ENCODE data around the gene AHNAK2.
"Not testable (repeated sequence)": the region's sequence is repeated elsewhere in the genome, so short reads cannot be mapped to it uniquely, and the experiment has no call there.

AHNAK2 gene

GRCh38 chr14:104924421-104925213 is 53.6 kb downstream of the AHNAK2 start, which contains the start of gene PLD4:
Gene PLD4 (plus strand): TSS chr14:104924879. CDS start chr14:104927141, 2,262 bp downstream.
- DNase-seq = no peak

- no peak for DNase-seq
Observed at GRCh38 chr14:104923640-104924420, 54.3 kb downstream of the AHNAK2 start.

DNA sequence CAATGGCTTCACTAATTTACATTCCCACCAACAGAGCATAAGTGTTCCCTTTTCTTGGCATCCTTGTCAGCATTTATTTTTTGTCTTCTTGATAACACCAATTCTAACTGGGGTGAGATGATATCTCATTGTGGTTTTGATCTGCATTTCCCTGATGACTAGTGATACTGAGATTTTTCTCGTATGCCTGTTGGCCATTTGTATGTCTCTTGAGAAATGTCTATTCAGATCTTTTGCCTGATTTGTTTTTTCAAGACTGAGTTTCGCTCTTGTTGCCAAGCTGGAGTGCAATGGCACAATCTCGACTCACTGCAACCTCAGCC is 58.2 kb downstream of the AHNAK2 start:
- DNase-seq = no peak

DNA sequence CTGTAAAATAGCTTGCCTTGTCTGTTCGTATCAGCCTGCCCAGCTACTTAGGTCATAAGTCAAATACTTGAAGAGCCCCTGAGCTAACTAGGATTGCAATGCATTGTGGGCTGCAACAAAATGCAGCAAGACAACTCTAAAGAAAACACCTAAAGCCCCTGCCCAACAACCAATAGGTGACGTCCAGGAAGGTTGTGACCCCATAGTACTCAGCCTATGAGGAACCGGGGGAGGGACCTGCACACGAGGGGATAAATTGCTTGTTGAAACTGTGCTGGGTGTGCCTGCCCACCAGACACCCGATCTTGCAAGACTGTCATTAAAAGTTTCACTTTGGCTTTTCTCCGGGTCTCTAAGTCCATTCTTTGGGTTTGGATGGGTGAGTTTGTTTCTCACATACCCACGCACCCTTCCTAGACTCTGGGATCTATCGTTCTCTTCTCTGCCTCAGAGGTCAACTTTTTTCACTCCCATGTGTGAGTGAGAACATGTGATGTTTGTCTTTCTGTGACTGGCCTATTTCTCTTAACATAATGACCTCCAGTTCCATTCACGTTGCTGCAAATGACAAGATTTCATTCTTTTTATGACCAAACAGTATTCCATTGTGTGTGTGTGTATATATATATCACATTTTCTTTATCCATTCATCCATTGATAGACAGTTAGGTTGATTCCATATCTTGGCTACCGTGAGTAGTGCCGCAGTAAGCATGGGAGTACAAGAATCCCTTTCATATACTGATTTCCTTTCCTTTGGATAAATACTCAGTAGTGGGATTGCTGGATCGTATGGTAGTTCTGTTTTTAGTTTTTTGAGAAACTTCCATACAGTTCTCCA is 58.8 kb downstream of the AHNAK2 start:
- not testable (repeated sequence) for DNase-seq

GRCh38 chr14:104917993-104918392 is 60.2 kb downstream of the AHNAK2 start:
- DNase-seq = no peak

DNA sequence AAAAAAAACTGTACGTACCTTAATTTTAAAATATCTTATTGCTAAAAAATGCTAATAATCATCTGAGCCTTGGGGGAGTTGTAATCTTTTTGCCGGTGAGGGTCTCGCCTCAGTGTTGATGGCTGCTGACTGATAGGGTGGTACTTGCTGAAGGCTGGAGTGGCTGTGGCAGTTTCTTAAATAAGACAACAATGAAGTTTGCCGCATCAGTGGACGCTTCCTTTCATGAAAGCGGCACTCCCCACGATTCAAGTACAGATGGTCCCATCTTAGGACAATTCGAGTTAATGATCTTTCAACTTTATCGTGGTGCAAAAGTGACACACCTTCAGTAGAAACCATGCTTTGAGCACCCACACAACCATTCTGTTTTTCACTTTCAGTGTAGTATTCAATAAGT is 61.1 kb downstream of the AHNAK2 start:
- DNase-seq = no peak

DNA sequence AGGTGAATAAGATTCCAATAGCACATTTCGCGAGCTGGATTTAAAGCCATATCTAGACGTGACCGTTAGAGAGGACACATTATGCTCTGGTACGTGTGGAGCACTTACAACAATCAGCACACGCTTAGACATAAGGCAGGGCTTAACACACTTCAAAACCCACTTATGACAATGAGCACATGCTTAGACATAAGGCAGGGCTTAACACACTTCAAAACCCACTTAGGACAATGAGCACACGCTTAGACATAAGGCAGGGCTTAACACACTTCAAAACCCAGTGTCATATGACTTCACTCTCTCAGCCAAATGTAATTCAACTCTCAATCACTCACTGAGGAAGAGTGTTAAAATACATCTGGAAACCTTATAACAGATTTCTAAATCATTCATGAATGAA is 64.7 kb downstream of the AHNAK2 start:
- DNase-seq = no peak

DNA sequence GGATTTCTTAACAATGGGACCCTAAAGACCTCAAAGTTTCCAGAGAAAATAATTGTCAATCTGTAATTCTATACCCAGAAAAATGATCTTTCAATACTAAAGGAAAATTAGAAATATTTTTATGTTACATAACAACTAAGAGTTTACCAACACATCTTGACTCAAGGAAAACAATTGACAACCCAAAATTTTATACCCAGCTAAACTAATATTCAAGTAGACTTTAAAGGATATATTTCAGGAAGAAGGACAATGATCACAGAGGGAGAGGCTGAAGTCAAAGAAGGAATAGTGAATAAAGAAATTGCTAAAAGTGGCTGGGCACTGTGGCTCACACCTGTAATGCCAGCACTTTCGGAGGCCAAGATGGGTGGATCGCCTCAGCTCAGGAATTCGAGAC is 66.1 kb downstream of the AHNAK2 start:
- no peak for DNase-seq

DNA sequence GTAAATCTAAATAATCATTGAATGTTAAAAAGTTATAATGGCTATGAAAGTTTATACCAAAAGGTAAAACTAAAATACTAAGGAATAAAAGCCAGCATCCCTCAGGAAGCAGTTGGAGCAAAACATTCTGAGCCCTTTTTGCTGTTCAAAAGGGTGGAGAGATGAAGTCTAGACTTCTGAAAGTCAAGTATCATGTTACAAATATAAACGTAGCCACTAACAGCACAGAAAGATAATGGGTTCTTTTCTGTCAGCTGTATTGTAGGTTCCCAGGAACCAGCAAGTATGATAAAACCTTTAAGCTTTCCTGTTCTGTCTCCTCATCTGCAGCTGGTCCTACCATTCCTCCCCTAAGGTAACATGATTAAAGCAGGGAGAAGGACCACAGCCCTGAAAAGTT is 69.9 kb downstream of the AHNAK2 start:
- no peak for DNase-seq

GRCh38 chr14:104905579-104905933 is 72.6 kb downstream of the AHNAK2 start:
- not testable (repeated sequence) for DNase-seq

GRCh38 chr14:104904650-104905578 is 73.3 kb downstream of the AHNAK2 start:
- DNase-seq = not testable (repeated sequence)

DNA sequence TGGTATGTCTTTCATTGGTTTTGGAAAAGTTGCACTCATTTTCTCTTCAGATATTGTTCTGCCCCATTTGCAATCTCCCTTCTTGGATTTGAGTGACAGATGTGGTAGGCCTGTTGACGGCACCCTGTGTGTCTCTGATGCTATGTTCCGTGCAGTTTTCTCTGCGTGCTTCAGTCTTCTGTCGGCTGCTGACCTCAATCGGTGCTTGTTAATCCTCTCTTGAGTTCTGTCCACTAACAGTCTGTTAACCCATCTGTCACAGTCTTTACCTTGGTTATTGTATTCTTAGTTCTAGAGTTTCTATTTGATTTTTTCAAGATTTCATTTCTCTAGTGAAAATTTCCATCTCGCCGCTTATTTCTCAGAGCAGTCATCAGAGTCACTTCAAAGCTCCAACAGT is 74.2 kb downstream of the AHNAK2 start:
- DNase-seq = no peak

- DNase-seq = no peak
Observed at GRCh38 chr14:104900639-104901512, 77.3 kb downstream of the AHNAK2 start.

- DNase-seq = no peak
Observed at GRCh38 chr14:104899781-104900180, 78.4 kb downstream of the AHNAK2 start.

GRCh38 chr14:104898870-104899510 is 79.2 kb downstream of the AHNAK2 start:
- DNase-seq = no peak

- DNase-seq = no peak
Observed at GRCh38 chr14:104898195-104898558, 80.0 kb downstream of the AHNAK2 start.

- DNase-seq = no peak
Observed at GRCh38 chr14:104897330-104898194, 80.6 kb downstream of the AHNAK2 start.

GRCh38 chr14:104895786-104896661 is 82.2 kb downstream of the AHNAK2 start:
- DNase-seq = no peak

Measured in EL (cell line).